Middle frontal gyrus (tissue), 1 donor: ENCODE results near the gene ARHGAP10.
"Not testable (repeated sequence)": the region's sequence is repeated elsewhere in the genome, so short reads cannot be mapped to it uniquely, and the experiment has no call there.

Experiments used
- DNase-seq: peaks from one replicate; pipeline ENCODE4 v3.0.0-alpha.2; 2015; ENCODE audit warnings: low spot score; ENCODE audit errors: extremely low spot score

ARHGAP10 gene

DNA sequence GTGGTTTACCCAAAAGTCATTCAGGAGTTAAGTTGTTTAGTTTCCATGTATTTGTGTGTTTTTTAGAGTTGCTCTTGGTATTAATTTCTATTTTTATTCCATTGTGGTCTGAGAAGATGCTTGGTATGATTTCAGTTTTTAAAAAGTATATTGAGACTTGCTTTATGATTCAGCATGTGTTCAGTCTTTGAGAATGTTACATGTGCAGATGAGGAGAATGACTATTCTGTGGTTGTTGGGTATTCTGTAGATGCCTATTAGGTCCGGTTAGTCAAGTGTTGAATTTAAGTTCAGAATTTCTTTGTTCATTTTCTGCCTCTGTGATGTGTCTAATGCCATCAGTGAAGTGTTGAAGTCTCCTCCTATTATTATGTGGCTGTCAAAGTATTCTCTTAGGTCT lies 249.4 kb downstream of the ARHGAP10 start:
- DNase-seq, result no peak

DNA sequence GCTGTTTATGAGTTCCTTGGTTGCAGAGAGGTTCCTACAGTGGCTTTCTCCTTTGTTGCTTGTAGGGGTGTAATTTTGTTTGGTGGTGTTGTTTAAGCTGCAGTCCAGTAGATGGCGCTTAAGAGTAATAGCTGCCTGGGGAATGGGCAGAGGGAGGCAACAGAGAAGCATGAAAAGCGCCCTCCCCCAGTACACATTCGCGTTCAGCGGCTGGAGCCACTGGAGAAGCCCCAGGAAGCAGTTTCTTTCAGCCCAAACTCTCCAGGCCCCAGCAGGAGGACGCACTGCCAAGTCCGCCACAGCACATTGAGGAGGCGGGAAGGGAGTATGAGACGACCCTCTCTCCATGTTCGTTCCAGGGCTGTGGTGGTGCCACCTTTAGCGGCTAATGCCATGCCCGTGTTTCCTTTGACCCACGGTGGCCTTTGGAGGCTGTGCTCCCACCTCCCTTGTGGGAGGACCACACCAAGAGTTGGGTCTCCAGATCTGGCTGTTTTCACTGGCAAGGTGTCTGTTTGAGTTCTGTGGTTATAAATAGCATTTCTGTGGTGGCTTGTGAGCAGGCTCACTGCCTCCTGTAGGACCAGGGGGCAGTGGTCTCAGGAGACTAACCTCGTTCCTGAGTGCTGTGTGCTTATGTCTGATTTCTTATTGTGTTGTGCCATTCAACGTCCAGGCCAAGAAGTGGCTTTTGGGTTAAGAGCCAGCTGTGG lies 252.3 kb downstream of the ARHGAP10 start:
- no peak for DNase-seq

DNA sequence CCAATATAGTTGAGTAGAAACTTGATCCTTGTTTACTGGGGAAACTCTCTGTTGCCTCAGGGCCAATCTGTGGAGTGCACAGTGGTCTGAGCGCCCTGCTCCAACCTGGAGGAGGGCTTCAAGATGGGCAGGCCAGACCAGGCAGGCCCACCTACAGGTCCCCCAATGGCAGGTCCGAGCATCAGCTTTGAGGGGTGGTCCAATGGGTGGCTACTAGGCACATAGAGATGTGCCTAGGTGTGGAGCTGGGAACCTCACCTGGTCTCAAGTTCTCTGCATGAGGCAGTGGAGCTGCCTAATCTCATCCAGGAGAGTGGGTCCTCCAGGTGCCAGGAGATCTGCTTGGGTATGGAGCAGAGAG lies 252.9 kb downstream of the ARHGAP10 start:
- DNase-seq, result no peak

DNA sequence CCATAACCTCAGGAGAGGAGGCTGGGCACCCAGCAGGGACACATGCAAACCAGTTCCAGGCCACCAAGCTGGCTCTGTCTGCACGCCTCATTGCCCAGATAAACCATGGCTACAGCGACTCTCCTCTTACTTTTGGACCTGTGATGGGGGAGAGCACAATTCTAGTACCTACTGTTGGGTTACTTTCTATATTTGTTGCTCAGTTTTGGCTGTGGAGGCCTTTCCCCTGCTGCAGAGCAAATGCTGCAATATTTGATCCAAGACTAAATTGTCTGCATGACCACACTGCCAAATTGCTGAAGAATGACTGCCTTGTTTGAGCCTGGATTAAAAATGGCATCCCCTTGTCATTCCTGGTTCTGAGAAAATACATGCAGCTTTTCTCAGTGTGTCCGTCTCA lies 253.5 kb downstream of the ARHGAP10 start:
- no peak for DNase-seq

DNA sequence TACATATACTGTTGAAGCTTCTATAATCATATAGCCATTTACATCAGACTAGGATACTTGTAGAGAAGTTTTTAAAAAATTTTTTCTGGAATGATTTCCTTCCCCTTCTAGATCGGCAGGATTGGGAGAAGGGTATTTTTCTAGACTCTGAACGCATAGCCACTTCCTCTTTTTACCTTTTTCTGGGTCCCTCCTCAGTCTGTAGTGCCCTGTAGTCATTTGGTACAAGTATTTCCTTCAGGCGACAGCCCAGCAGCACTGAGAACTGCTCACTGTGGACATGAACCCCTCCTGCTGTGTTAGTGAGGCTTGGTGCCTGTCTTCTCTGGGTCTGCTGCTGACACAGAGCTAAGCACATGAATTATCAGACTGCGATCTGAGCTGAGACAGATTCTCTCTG lies 255.4 kb downstream of the ARHGAP10 start:
- DNase-seq, result no peak

DNA sequence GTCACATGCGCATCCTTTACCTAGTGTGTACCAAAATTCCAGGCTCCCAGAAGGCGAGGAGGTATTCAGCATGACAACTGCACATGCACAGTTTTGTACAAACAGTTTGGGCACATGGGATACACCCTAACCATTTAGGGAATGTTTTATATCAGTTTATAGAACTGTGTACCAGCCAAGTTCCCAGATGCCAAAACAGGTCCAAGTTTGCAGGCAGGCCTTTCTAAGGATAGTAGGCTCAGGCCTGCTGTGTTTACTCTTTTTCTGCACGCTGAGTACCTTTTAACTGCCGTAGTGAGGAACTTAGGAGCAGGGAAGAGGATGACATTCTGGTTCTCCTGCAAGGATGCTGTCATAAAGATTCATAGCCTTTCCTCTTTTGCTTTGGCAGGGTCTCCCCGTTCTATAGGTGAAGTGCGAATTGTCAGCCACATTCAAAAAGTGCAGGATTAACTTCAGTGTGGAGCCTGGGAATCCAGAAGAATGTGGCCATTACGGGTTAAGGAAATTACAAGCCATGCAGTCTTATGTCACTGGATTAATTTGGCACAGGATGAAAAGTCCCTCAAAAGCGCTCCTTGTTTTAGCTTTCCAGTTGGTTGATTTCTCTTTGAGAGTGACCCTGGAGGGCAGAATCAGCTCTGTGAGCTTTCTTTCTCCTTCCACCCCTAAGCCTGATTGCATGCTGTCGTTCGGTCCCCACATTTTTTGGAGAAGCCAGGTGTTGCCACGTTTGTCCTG lies 259.8 kb downstream of the ARHGAP10 start:
- no peak for DNase-seq

DNA sequence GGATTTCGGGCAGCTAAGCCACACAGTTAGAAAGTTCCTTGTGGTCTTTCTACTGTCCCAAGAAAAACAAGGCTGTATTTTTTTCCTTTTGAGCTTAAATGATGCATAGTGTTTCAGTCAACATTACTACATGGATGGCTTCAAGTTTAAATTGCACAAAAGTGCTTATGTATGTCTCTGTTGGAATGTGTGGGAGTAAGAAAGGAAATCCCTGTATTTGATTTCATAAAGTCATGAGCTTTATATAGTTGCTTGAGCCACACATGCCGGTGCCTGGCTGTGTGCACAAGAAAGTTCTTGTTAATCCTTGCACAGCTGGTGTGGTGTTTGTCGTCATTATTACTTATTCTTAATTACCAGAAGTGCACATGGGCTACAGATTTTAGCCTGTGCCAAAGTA lies 262.2 kb downstream of the ARHGAP10 start:
- no peak for DNase-seq

DNA sequence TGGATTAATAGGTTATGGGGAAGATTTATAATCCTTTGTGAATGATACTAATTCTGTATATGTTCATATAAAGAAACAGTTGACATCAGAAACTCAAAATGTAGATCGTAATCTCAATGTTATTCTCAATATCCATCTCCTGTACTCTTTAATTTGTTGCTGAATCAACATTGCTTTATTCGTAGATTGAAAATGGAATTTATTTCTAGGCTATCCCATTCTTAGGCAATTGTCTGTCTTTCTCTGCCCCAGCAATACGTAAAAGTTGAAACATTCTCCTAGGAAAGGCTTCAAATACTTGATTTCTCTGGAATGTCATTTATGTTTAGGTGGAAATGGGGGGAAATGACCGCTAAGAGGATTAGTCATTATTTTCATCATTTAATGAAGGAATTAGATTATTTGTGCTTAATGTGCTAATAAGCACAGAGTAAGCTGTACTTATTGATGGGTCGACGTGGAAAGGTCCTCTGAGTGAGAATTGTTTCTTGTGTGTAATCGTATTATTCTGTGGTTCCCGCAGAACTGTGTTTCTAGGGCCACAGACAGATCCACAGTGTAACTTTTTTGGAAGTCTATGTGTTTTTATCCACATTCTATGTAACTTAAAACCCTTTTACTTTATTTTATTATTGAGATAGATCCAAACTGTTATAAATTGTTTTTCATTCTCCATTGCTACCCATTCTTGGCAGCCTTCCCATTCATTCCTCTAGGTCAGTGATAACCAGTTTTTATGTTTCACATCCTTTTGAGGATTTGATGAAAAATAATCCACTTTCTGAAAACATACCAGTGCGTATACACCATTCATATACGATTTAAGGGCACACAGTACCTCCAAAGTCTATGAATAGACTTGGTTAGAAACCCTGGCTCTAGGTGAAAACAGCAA lies 262.9 kb downstream of the ARHGAP10 start:
- DNase-seq, result no peak

DNA sequence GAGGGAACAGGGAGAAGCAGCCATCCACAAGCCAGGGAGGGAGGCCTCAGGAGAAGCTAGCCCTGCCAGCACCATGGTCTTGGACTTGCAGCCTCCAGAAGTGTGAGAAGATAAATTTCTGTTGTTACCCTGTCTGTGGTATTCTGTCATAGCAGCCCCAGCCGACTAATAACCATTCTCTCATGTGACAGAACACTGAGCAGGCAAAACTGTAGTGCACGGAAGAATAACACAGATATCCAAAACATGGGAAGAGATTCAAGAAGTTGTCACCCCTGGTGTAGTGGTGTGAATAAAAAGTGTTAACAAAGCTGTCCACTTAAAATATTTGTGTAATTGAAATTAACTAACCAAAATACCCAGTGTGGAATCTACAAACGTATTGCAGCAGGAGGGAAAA lies 265.0 kb downstream of the ARHGAP10 start:
- DNase-seq, result no peak

DNA sequence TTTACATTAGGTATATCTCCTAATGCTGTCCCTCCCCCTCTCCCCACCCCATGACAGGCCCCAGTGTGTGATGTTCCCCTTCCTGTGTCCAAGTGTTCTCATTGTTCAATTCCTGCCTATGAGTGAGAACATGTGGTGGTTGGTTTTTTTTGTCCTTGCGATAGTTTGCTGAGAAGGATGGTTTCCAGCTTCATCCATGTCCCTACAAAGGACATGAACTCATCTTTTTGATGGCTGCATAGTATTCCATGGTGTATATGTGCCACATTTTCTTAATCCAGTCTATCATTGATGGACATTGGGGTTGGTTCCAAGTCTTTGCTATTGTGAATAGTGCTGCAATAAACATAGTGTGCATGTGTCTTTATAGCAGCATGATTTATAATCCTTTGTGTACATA lies 268.1 kb downstream of the ARHGAP10 start:
- not testable (repeated sequence) for DNase-seq

DNA sequence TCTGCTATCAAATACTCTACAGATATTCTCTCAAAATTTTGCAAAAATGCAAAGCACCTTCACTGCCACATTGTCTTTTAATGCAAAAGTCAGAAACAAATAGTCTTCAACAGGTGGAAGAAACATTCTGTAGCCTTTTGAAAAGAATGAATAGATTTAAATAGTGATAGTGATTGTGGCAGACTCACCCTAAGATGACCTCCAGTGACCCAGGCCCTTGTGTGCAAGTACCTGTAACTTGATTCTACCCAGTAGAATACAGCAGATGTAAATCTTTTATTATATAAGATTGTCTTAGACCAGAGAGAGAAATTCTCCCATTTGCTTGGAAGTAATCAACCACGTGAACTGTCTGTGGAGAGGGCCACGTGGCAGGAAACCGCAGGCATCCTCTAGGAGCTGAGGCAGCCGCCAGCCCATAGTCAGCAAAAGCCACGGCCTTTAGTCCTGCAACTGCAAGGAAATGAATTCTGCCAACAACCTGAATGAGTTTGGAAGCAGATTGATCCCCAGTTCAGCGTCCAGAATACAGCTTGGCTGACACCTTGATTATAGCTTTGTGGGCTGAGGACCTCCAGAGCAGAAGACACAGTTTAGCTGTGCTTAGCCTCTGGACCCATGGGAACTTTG lies 272.5 kb downstream of the ARHGAP10 start:
- DNase-seq, result no peak

DNA sequence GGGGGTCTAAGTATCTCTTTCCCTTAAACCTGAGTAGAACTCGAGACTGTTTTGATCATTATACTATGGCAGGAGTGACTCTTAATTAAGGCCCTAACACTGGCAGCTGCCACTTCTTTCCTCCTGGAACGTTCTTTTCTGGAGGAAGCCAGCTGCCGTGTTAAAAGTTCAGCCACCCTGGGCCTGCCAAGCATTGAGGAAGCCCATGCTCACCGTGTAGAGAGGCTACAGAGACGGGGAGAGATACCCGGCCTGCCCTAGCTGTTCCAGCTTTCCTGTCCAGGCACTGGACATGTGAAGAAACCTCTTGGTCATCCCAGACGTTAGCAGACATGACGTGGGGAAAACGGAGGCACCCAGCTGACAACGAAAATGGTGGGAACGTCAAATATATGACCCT lies 274.1 kb downstream of the ARHGAP10 start:
- DNase-seq, result no peak

DNA sequence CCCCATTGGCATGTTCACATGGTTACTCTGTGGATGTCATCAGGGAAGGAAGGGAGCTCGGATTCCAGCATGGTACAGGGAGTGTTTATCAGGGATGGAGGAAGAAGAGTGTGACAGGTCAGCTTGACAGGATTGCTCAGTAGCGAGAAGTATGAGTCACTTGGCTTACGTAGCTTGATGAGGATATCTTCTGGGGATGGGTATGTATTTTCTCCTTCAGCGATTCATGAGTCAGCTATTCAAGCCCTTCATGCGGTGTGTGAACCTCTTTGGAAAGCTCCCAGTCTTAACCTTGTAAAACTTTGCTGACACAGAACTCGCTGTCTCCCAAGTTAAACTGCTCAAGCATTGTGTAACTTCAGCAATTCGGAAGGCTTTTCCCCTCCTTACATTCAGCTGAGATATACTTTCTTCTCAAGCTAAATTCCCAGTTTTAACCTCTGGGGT lies 275.4 kb downstream of the ARHGAP10 start:
- DNase-seq, result no peak

DNA sequence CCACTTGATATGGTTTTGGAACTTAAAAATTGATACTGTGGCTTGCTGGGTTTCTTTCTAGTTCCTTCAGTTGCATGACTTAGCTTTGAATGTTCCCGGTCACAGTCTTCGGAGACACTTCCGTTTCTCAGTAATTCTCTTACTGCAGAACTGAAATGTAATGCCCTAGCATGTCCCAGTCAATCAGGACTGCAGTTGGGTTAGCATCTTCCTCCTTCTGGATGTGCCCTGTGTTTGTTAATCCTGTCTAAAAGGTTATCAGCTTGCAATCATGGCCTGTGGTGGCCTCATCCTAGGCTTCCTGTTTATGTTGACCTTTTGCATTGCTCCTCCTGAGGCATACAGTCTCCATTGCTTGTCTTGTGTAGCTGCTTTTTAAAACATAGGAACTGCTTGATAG lies 275.9 kb downstream of the ARHGAP10 start:
- DNase-seq, result no peak

DNA sequence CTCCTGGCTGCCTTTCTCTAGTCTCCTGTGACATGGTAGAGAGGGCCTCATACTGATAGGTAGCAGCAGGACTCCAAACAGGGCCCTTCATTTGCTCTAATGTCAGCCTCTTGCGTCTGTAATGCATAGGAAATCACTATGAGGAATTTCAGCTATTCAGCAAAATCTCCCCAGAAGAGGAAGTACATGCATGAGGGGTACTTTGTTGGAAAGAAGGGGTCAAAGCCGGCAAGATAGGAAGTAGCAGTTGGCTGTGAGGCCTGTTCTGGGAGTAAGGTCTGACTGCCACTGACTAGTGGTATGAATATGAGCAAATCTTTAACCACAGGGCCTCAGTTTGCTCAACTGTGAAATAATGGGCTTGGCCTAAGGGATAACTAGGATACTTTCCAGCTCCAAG lies 283.2 kb downstream of the ARHGAP10 start:
- DNase-seq, result no peak

DNA sequence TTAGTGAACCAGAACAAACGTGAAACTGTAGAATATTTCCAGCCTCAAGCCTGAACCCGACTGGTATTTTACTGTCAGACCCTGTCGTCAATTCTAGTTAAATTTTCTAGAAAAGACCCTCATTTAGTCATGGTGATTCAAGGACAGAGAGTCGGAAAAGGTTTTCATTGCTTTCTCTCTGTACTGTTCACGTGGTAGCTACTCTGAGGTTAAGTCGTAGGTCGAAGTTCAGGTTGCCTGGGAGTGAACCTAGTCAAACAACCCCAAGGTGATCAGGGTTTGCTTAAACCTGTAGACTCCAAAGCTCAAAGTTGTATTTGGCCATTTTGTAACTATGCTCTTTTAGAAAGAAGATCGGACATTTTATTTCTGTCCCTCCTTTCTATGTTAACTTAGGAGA lies 283.6 kb downstream of the ARHGAP10 start:
- no peak for DNase-seq

DNA sequence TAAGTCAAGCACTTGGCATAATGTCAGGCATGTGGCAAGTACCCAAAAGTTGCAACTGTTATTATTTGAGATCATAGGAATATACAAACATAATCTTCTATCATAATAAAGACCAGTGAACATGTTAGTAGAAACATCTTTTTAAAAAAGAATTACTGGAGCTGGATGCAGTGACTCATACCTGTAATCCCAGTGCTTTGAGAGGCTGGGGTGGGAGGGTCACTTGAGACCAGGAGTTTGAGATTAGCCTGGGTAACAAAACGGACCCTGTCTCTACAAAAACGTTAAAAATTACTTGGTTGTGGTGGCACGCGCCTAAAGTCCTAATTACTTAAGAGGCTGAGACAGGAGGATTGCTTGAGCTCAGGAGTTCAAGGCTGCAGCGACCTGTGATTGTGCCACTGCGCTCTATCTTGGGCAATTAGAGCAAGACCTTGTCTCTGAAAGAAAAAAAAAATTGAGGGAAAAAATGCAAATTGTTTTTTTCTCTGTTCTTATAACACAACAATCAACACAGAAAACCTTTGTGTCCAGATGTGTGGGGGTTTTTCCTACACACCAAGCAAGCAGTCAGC lies 284.3 kb downstream of the ARHGAP10 start:
- DNase-seq, result no peak

DNA sequence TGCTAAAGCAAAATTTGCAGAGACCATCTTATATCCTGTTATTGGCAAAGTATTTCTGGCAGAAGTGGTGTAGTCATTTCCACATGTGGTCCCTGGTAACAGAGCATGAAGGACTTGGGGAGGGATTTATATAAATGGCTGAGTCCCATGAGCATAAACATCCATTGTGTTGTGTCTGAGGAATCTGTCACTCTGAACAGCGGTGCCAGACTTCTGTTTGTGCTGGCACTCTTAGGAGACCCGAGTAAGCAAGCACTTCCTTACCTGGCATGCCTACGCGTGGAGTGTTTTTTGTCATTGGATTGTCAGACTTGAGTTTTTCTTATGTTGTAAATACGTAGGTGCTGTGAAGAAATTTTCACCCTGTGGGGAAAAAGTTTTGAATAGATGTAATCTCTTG lies 285.9 kb downstream of the ARHGAP10 start:
- DNase-seq, result no peak

DNA sequence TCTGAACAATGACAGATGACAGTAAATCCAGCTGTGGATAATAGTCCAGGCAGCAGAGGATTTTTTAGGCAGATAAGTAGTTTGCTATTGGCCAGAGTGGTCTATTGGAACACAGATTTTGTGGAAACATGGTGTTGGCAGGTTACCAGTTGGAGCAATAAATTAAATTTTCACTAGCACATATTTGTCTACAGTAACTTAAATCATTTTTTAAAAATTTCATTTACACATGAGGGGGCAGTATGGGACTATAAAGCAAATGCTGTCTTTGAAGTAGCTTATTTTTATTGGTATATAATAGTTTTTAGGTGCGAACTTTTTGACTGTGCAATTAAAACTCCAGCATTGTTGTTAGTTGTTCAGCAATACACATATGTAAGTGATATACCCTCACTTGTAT lies 289.8 kb downstream of the ARHGAP10 start:
- no peak for DNase-seq

DNA sequence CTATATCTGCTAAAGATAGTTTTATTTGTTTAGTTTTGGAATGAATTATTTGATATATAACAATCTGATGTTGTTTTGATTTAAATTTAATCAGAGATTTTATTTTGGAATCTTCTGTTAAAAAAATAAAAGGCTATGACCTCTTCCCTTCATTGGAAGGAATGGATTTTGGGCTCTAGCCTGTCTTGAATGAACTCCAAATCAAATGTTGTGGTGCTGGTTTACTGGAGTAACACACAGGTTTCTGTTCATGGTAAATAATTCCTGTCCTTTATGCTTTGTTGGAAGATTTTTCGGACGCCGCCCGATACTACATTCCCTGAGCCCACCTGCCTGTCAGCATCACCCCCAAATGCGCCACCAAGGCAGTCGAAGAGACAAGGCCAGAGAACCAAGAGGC lies 291.1 kb downstream of the ARHGAP10 start:
- DNase-seq, result no peak

DNA sequence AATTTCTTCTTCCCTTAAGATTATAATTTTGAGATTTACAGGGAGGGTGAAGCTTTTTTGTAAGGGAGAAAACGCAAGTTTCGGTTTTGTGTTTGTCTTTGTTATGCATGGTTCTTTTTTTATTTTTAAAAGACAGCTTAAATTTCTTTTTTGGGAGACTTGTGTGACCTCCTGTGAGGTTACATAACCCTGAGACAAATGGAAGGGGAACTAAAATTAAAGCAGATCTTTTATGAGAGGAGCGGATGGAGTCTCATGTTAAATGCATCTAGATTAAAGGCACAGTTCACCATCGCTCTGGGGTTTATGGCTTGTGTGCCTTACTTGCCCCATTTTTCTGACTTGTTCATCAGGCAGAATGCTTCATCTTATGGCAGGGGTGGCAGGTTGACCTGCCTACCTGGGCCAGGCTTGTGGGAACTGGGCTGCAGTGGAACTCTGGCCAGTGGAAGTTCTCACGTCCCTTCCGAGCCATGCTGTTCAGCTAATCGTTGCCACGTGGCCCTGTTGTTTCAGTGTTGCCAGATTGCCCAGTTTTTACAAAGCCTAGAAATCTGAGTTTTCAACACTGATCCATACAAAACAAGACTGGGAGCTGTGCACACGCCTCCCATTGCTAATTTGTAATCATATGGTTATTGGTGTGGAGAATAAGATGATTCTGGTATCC lies 291.8 kb downstream of the ARHGAP10 start:
- no peak for DNase-seq
